DND-41 (cell line): ENCODE data around the gene SLC22A7.

ENCODE experiments used
- EZH2 ChIP-seq: IDR thresholded peaks from 3 replicates; pipeline ENCODE4 v1.6.1; 2012; ENCODE audit warnings: borderline replicate concordance, low read depth, mild to moderate bottlenecking, moderate library complexity, low read length, inconsistent platforms; ENCODE audit not compliant: severe bottlenecking
- TF ChIP-seq, protein P1 (sequence below): IDR thresholded peaks from 2 replicates; pipeline ENCODE4 v1.5.1; 2012; ENCODE audit warnings: borderline replicate concordance, low read length, moderate library complexity, mild to moderate bottlenecking; ENCODE audit not compliant: poor library complexity, severe bottlenecking; ENCODE audit errors: extremely low read depth

DNA sequence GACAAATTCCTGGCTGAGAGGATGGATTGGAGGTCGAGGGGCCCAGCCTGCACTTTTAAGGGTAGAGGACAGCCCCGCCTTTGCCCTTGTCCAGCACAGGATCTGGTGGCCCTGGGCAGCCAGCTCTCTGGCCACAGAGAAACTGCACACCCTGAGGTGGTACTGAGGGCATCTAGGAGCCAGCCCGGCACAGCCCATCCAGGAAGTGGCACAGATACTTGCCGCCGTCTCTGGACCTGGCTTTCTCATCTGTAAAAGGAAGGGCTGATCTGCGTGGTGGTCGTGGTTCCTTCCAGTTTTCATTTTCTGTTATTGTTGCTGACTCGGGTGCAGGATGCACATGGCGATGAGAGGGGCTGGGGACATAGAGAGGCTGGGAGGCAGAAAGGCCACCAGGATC lies 16.0 kb upstream of the SLC22A7 start:
- TF ChIP-seq, protein P1, sequence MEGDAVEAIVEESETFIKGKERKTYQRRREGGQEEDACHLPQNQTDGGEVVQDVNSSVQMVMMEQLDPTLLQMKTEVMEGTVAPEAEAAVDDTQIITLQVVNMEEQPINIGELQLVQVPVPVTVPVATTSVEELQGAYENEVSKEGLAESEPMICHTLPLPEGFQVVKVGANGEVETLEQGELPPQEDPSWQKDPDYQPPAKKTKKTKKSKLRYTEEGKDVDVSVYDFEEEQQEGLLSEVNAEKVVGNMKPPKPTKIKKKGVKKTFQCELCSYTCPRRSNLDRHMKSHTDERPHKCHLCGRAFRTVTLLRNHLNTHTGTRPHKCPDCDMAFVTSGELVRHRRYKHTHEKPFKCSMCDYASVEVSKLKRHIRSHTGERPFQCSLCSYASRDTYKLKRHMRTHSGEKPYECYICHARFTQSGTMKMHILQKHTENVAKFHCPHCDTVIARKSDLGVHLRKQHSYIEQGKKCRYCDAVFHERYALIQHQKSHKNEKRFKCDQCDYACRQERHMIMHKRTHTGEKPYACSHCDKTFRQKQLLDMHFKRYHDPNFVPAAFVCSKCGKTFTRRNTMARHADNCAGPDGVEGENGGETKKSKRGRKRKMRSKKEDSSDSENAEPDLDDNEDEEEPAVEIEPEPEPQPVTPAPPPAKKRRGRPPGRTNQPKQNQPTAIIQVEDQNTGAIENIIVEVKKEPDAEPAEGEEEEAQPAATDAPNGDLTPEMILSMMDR, result no peak
- no peak for TF ChIP-seq EZH2
